IPS DF 6.9 (cell line): Measurements from ENCODE around the gene EPO.
"Not testable (repeated sequence)": the region's sequence is repeated elsewhere in the genome, so short reads cannot be mapped to it uniquely, and the experiment has no call there.

Experiments
- DNase-seq: peaks from one replicate; pipeline ENCODE4 v3.0.0-alpha.2; 2013; ENCODE audit warnings: low read depth, low spot score
- H3K27ac ChIP-seq: one replicate; pipeline ENCODE4 v1.5.1; 2013; ENCODE audit warnings: low read length, control low read depth
- H3K27me3 ChIP-seq: 2 replicates; pipeline ENCODE4 v1.6.1; 2013; ENCODE audit warnings: mild to moderate bottlenecking, low read length; ENCODE audit not compliant: control insufficient read depth, insufficient read depth
- H3K36me3 ChIP-seq: 2 replicates; pipeline ENCODE4 v1.6.1; 2013; ENCODE audit warnings: low read length; ENCODE audit not compliant: control insufficient read depth, insufficient read depth
- H3K4me1 ChIP-seq: 2 replicates; pipeline ENCODE4 v1.6.1; 2013; ENCODE audit warnings: low read length; ENCODE audit not compliant: control insufficient read depth, insufficient read depth
- H3K4me3 ChIP-seq: 2 replicates; pipeline ENCODE4 v1.5.1; 2013; ENCODE audit warnings: mild to moderate bottlenecking, low read length
- H3K9me3 ChIP-seq: 2 replicates; pipeline ENCODE4 v1.6.1; 2013; ENCODE audit warnings: low read length, inconsistent platforms; ENCODE audit not compliant: control insufficient read depth, insufficient read depth
- WGBS: extraction: QIAGEN DNeasy Blood & Tissue Kit; methylation state at CpG from one replicate; pipeline ENCODE4 v1.1.7; 2013; ENCODE audit warnings: mixed read lengths, missing lambda C conversion rate; ENCODE audit not compliant: insufficient read length, insufficient coverage; 5-methylcytosine and 5-hydroxymethylcytosine counted together

Gene EPO

GRCh38 chr7:100721505-100721812, 1.2 kb downstream of the EPO start:
- no peaks in the 10 kb centered on the region for H3K9me3 ChIP-seq
- no peaks in the 10 kb centered on the region for H3K4me1 ChIP-seq
- no peak overlapping the region for H3K4me3 ChIP-seq
- H3K27ac ChIP-seq, result no peak overlapping the region
- H3K27me3 ChIP-seq, result peaks cover 11% of the 10 kb centered on the region; the same call in 1 of the 2 replicates
- H3K36me3 ChIP-seq, result no peaks in the 10 kb centered on the region
- DNase-seq, result no peak
- no CpG with 5 or more reads among the region's 8 CpGs for WGBS

DNA sequence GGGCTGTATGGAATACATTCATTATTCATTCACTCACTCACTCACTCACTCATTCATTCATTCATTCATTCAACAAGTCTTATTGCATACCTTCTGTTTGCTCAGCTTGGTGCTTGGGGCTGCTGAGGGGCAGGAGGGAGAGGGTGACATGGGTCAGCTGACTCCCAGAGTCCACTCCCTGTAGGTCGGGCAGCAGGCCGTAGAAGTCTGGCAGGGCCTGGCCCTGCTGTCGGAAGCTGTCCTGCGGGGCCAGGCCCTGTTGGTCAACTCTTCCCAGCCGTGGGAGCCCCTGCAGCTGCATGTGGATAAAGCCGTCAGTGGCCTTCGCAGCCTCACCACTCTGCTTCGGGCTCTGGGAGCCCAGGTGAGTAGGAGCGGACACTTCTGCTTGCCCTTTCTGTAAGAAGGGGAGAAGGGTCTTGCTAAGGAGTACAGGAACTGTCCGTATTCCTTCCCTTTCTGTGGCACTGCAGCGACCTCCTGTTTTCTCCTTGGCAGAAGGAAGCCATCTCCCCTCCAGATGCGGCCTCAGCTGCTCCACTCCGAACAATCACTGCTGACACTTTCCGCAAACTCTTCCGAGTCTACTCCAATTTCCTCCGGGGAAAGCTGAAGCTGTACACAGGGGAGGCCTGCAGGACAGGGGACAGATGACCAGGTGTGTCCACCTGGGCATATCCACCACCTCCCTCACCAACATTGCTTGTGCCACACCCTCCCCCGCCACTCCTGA, 2.4 kb downstream of the EPO start:
- peaks cover 11% of the 10 kb centered on the region; the same call in 1 of the 2 replicates for H3K27me3 ChIP-seq
- no peak overlapping the region for H3K27ac ChIP-seq
- H3K9me3 ChIP-seq, result no peaks in the 10 kb centered on the region
- no peaks in the 10 kb centered on the region for H3K4me1 ChIP-seq
- WGBS, result no CpG with 5 or more reads among the region's 17 CpGs
- no peaks in the 10 kb centered on the region for H3K36me3 ChIP-seq
- H3K4me3 ChIP-seq, result no peak overlapping the region
- DNase-seq, result no peak

- no CpG with 5 or more reads among the region's 16 CpGs for WGBS
Observed at GRCh38 chr7:100723732-100724275, 3.5 kb downstream of the EPO start.

GRCh38 chr7:100724364-100724763, 4.1 kb downstream of the EPO start:
- H3K27ac ChIP-seq, H3K4me1 ChIP-seq, H3K36me3 ChIP-seq, H3K9me3 ChIP-seq, H3K4me3 ChIP-seq, DNase-seq: not testable (repeated sequence)
- H3K27me3 ChIP-seq, result peaks cover 11% of the 10 kb centered on the region; the same call in 1 of the 2 replicates
- WGBS, result no CpG with 5 or more reads among the region's 2 CpGs

More at GRCh38 chr7:100723732-100724275, 3.5 kb downstream of the EPO start:
- Histone ChIP-seq H3K27ac (no peak overlapping the region), H3K9me3 (no peaks in the 10 kb centered on the region), H3K36me3 (no peaks in the 10 kb centered on the region), H3K4me1 (no peaks in the 10 kb centered on the region), H3K27me3 (peaks cover 11% of the 10 kb centered on the region; the same call in 1 of the 2 replicates), H3K4me3 (no peak overlapping the region; the same call in 1 of the 2 replicates)
- no peak for DNase-seq

DNA sequence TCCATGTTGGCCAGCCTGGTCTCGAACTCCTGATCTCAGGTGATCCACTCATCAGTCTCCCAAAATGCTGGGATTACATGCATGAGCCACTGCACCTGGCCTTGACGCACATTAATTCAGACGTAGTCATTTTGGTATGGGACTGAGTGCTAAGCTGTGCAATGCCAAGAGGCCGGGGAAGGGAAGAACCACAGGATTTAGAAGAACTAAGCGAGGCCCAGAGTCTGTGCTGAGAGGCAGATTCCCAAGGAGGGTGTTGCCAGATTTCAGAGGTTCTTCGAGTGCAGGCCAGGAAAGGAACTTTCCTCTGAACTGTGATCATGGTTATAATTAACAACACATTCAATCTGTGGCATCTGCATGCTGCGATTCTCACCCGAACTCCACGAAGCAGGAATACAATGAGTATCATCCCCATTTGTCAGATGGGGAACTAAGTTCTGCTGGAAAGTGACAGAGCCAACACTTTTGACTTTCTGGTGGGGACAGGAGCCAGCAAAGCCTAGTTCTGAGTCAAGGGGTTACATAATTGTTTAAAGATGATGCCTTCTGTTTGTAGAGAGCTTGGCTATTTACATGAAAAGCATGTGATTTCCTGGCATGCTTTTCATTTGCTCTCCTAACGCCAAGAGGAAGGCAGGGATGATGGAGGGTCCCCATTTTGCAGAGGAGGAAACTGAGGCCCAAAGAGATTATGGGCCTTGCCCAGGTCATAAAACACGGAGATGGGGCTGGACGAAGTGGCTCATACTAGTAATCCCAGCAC, 6.9 kb downstream of the EPO start:
- no peaks in the 10 kb centered on the region for H3K9me3 ChIP-seq
- H3K4me3 ChIP-seq, result no peak overlapping the region
- WGBS, result no CpG with 5 or more reads among the region's 12 CpGs
- H3K4me1 ChIP-seq, result no peaks in the 10 kb centered on the region
- H3K27ac ChIP-seq, result no peak overlapping the region
- H3K27me3 ChIP-seq, result no peaks in the 10 kb centered on the region
- no peaks in the 10 kb centered on the region for H3K36me3 ChIP-seq
- DNase-seq, result no peak

DNA sequence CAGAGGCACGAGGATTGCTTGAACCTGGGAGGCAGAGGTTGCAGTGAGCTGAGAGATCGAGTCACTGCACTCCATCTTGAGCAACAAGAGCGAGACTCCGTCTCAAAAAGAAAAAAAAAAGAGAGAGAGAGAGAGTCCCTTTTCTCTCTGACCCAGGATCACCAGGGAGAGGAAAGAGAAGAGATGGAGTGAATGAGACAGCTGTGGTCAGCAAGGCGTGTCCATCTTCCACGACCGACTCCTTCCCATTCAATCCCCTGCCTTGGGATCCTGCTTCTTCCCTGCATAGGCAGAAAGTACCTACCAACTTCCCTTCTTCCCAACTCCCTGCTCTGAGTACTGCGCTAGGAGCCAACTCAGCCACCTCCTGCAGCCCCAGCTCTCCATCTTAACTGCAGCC, 7.9 kb downstream of the EPO start:
- no peak for DNase-seq
- WGBS, result no CpG with 5 or more reads among the region's 8 CpGs
- no peak overlapping the region for H3K27ac ChIP-seq

DNA sequence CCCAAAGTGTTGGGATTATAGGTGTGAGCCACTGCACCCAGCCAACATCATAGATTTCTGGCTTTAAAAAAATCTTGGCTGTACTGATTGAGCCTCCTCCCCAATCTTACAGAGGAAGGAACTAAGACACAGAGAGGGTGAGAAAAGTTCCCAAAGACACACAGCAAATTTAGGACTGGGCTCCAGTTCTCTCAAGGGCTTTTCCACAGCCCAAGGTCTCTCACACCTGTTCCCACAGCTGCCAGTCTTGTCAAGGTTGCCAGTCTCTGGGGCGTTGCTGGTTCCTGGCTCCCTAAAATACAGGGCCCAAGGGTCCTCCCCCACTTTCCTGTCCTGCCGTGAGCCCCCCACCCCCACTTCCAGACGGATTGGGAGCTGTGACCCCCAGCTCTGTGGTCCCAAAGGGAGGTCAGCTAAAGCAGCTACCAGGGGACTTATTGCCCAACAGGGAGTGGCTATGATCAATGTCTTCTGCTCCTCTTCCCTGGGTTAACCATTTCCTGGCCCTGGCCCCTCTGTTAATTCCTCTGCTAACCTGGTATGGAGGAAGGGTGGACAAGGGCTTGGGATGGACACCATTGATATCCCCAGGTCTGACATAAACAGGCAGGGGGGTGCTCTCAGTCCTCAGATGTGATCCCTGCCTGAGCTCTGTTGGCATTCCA, 10.0 kb downstream of the EPO start:
- DNase-seq, result no peak
- Histone ChIP-seq H3K9me3 (no peaks in the 10 kb centered on the region), H3K4me3 (no peak overlapping the region), H3K4me1 (no peaks in the 10 kb centered on the region), H3K36me3 (no peaks in the 10 kb centered on the region), H3K27ac (no peak overlapping the region), H3K27me3 (no peaks in the 10 kb centered on the region)
- WGBS, result no CpG with 5 or more reads among the region's 3 CpGs

More for the DNA sequence above, 7.9 kb downstream of the EPO start:
- Histone ChIP-seq H3K4me1 (no peaks in the 10 kb centered on the region), H3K9me3 (no peaks in the 10 kb centered on the region), H3K4me3 (no peak overlapping the region), H3K36me3 (no peaks in the 10 kb centered on the region), H3K27me3 (no peaks in the 10 kb centered on the region)

DNA sequence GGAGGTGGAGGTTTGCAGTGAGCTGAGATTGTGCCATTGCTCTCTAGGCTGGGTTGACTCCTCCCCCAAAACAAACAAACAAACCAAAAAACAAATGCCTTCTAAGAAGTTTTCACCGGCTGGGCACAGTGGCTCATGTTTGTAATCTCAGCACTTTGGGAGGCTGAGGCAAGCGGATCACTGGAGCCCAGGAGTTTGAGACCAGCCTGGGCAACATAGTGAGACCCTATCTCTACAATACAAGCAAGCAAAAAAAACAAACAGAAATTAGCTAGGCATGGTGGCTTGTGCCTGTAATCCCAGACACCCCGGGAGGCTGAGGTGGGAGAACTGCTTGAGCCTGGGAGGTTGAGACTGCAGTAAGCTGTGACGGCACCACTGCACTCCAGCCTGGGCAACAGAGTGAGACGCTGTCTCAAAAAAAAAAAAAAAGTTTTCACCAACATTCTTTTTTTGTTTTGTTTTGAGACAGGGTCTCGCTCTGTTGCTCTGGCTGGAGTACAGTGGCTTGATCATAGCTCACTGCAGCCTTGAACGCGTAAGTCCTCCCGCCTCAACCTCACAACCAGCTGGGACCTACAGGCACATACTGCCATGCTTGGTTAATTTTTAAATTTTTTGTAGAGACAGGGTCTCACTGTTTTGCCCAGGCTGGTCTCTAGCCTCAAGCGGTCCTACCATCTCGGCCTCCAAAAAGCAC, 11.8 kb downstream of the EPO start:
- WGBS, result no CpG with 5 or more reads among the region's 11 CpGs
- Histone ChIP-seq H3K9me3 (no peaks in the 10 kb centered on the region), H3K4me1 (no peaks in the 10 kb centered on the region; the same call in 1 of the 2 replicates), H3K4me3 (no peak overlapping the region), H3K27me3 (no peaks in the 10 kb centered on the region), H3K27ac (no peak overlapping the region), H3K36me3 (no peaks in the 10 kb centered on the region)
- DNase-seq, result no peak

DNA sequence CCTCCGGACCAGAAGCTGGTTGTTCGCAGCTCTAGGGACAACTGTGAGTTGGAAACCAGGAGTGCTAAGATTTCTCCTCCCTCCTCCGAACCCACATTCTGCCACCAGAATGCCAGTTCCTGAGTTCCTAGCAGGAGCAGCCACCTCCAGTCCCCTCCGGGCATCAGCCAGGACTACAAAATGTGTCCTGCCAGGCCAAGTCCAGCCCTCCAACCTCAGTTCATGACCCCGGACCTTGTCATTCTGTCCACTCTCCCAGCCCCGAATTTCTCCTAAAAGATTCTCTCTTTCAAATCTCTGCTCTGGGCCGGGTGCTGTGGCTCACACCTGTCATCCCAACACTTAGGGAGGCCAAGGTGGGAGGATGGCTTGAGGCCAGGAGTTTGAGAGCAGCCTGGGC, 15.5 kb downstream of the EPO start:
- no CpG with 5 or more reads among the region's 7 CpGs for WGBS
- H3K9me3 ChIP-seq, result no peaks in the 10 kb centered on the region
- DNase-seq, result no peak
- no peaks in the 10 kb centered on the region for H3K36me3 ChIP-seq
- no peak overlapping the region for H3K4me3 ChIP-seq
- H3K27me3 ChIP-seq, result no peaks in the 10 kb centered on the region
- no peaks in the 10 kb centered on the region; the same call in 1 of the 2 replicates for H3K4me1 ChIP-seq
- H3K27ac ChIP-seq, result no peak overlapping the region

DNA sequence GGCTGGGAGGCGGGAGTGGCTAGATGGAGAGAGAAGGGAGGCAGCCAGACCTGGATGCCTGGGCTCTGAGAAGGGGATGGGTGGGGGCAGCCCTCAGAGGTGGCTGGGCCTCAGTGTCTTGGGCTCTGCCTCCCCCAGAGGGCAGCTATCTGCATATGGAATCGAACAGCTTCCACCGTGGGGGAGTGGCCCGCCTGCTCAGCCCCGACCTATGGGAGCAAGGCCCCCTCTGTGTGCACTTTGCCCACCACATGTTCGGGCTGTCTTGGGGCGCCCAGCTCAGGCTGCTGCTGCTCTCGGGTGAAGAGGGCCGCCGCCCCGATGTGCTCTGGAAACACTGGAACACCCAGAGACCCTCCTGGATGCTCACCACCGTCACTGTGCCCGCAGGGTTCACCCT, 16.4 kb downstream of the EPO start:
- no peaks in the 10 kb centered on the region for H3K36me3 ChIP-seq
- H3K9me3 ChIP-seq, result no peaks in the 10 kb centered on the region
- no CpG with 5 or more reads among the region's 13 CpGs for WGBS
- no peaks in the 10 kb centered on the region; the same call in 1 of the 2 replicates for H3K4me1 ChIP-seq
- H3K27ac ChIP-seq, result no peak overlapping the region
- no peak for DNase-seq
- no peak overlapping the region for H3K4me3 ChIP-seq
- H3K27me3 ChIP-seq, result no peaks in the 10 kb centered on the region
